ENCODE results near the gene PKD1.
"Not testable (repeated sequence)": the region's sequence is repeated elsewhere in the genome, so short reads cannot be mapped to it uniquely, and the experiment has no call there.

Gene PKD1

DNA sequence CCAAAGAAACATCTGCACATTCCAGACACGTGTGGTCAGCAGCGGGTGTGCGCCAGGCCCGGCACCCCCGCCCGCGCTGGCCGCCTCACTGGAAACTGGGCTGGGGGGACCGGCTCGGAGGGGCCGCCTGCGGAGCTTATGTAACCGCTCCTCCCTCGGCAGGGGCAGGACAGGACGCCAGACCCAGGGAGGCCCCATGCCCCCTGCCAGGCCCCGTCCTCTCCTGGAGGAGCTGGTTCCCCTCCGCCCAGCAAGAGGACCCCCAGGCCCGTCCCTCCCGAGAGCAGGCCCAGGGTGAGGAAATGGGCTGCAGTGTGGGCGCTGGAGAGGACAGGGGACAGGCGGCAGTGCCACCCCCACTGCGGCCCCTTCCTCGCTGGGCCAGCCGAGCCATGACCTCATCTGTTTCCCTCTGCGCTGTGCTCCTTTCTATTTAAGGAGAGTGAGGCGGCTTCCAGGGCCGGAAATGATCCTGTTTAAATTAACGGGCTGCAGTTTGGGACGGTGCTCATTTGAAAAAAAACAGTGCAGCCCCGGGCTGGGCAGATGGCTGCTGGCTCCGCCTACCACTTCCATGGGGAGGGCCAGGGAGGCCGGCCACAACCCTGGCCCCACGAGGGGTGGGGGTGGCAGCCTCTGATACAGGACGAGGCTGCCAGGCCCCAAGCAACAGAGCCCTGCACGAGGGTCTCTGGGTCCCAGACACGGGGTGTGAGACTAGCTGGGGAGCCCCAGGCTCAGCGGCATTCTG, 10.8 kb downstream of the PKD1 start:
- DNase-seq (ENCODE audit: low read depth in 2 of 2): peak; percentile 76 to 86
- peak overlapping the region; percentile 15 to 43 for H3K4me3 ChIP-seq (replicated peaks in 1 of 2; ENCODE audit: low read depth in 2 of 2, low read length in 2 of 2)

DNA sequence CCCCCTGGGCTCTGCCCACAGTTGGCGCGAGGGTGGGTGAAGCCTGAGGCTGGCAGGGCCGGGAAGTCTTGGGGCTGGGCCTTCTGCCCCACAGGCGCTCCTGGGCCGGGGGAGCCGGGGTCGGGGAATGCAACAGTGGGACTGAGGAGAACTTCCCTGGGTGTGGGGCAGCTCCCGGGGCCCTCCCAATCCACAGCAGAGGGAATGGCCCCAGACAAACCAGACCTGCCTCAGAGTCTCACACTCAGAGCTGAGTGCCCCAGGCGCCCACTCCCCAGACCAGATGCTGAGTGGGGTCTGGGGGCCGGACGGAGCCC, 11.4 kb downstream of the PKD1 start:
- DNase-seq (ENCODE audit: low read depth in 2 of 2): not testable (repeated sequence)
- H3K4me3 ChIP-seq (replicated peaks in 1 of 2; ENCODE audit: low read depth in 2 of 2, low read length in 2 of 2): peak overlapping the region in 1 of 2 donors; percentile 43

DNA sequence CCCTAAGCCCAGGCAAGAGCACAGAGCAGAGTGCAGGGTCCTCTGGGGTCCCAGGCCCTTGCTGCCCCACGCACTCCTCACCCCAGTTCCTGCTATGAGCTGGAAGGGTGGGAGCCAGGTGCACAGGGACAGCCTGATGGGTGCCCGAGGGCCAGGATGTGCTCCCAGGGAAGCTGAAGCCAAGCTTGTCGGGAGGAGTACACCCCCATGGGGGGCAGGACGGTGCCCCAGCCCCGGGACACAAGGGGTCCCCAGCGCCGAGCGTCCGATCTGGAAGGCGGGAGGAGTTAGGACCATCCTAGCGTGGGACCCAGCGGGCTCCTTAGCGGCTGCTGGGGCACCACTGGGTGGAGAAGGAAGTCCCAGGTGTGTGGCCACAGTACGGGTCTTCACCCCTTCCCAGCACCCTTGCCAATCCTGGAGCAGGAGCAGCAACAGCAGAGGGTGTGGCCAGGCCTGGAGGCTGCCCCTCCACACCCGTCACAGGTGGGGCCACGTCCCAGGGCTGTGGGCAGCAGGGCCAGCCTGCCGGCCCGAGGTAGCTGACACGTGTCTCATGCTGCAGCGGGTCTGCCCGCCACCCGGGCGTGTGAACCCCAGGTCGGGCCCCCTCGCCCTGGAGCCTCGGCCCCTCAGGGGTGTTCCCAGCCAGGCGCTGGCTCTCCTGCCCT, 11.9 kb downstream of the PKD1 start:
- not testable (repeated sequence) for H3K4me3 ChIP-seq (replicated peaks in 1 of 2; ENCODE audit: low read depth in 2 of 2, low read length in 2 of 2); DNase-seq (ENCODE audit: low read depth in 2 of 2)

DNA sequence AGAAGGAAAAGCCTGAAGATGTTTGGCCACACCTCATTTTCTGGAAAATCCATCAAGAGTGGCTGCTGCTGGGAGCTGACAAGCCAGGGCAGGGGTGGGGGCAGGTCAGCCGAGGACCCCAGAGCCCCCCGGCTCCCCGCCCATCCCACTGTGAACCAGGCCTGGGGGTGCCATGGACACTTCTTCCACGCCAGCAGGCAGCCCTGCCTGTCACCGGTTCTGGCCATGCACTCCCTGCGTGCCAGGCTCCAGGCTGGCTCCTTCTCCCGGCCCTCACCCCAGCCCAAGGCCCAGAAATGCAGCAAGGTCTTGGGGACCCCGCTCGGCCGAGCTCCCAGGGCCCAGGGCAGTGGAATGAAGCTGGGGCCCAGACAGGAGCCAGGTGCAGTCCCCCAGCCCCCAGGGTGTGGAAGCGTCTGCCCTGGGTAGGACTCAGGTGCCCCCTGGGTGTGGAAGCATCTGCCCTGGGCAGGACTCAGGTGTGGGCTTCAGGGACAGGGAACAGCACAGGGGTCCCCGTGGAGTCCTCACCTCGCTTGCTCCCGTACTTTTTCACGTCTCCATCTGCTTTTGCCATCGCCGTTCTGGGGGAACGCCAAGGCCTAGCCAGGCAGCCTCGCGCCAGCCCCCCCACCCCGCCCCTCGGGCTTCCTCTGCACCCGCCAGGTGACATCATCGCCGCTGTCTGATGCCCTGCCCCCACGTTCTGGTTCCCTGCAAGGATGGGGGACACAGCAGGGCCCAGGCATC, 12.6 kb downstream of the PKD1 start:
- not testable (repeated sequence) for H3K4me3 ChIP-seq (replicated peaks in 1 of 2; ENCODE audit: low read depth in 2 of 2, low read length in 2 of 2); DNase-seq (ENCODE audit: low read depth in 2 of 2)

DNA sequence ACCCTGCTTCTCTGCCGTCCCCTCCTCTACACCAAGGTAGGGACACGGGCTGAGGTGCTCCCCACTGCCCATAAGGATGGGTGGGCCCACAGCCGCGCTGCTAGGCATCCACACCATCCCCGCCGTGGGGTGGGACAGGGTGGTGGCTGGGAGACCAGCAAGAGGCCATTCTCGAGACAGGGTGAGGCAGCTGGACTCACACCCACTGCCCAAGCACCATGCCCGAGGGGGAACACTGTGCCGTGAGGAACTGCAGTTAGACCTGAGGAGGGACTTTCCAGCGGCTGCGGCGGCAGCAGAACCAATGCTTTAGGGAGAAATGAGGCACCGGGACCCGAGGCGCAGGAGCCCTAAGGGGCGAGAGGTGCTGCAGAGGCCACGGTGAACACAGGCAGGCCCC, 13.3 kb downstream of the PKD1 start:
- DNase-seq (ENCODE audit: low read depth in 2 of 2): no peak
- TF ChIP-seq, protein P1, sequence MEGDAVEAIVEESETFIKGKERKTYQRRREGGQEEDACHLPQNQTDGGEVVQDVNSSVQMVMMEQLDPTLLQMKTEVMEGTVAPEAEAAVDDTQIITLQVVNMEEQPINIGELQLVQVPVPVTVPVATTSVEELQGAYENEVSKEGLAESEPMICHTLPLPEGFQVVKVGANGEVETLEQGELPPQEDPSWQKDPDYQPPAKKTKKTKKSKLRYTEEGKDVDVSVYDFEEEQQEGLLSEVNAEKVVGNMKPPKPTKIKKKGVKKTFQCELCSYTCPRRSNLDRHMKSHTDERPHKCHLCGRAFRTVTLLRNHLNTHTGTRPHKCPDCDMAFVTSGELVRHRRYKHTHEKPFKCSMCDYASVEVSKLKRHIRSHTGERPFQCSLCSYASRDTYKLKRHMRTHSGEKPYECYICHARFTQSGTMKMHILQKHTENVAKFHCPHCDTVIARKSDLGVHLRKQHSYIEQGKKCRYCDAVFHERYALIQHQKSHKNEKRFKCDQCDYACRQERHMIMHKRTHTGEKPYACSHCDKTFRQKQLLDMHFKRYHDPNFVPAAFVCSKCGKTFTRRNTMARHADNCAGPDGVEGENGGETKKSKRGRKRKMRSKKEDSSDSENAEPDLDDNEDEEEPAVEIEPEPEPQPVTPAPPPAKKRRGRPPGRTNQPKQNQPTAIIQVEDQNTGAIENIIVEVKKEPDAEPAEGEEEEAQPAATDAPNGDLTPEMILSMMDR (IDR thresholded peaks at IDR 0.05; ENCODE audit: low read depth, low read length): no peak
- no peak overlapping the region for H3K4me3 ChIP-seq (replicated peaks in 1 of 2; ENCODE audit: low read depth in 2 of 2, low read length in 2 of 2)

DNA sequence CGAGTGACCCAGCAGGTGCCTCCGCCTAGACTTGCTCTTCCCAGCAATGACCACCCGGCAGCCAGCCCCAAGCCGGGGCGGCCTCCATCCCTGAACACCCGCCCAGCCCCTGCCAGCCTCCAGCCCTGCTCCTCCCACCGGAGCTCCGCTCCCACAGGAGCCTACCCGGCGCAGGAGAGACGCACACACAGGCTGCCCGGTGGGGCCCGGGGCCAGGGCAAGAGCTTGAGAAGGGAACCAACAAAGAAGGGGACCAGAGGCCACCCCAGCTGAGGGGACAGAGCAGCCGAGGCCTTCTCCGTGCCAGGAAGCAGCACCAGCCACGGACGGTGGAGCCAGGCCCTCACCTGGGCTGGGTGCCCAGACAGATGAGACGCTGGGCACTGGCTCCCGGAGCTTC, 13.8 kb downstream of the PKD1 start:
- no peak overlapping the region for H3K4me3 ChIP-seq (replicated peaks in 1 of 2; ENCODE audit: low read depth in 2 of 2, low read length in 2 of 2)
- DNase-seq (ENCODE audit: low read depth in 2 of 2): no peak
- TF ChIP-seq, protein P1 (IDR thresholded peaks at IDR 0.05; ENCODE audit: low read depth, low read length): no peak

DNA sequence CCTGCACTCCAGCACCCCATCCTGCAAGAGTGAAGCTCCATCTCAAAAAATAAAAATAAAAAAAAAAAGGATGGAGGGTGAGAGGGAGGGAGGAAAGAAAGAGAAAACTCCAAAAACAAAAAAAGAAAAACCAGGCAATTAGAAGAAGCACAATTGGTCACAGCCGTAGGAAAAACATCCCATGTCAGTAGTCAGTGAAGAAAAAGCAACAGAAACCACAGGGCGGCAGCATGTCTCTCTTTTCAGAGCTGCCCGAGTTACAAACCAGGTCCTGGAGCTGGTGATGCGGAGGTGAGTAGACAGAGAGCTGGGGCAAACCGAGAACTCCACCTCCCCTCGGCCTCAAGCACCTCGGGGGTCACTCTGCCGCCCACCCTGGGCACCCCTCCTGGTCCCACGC, 14.4 kb downstream of the PKD1 start:
- peak; percentile 42 to 66 for DNase-seq (ENCODE audit: low read depth in 2 of 2)
- TF ChIP-seq, protein P1 (IDR thresholded peaks at IDR 0.05; ENCODE audit: low read depth, low read length): peak; percentile 36
- H3K4me3 ChIP-seq (replicated peaks in 1 of 2; ENCODE audit: low read depth in 2 of 2, low read length in 2 of 2): not testable (repeated sequence)

DNA sequence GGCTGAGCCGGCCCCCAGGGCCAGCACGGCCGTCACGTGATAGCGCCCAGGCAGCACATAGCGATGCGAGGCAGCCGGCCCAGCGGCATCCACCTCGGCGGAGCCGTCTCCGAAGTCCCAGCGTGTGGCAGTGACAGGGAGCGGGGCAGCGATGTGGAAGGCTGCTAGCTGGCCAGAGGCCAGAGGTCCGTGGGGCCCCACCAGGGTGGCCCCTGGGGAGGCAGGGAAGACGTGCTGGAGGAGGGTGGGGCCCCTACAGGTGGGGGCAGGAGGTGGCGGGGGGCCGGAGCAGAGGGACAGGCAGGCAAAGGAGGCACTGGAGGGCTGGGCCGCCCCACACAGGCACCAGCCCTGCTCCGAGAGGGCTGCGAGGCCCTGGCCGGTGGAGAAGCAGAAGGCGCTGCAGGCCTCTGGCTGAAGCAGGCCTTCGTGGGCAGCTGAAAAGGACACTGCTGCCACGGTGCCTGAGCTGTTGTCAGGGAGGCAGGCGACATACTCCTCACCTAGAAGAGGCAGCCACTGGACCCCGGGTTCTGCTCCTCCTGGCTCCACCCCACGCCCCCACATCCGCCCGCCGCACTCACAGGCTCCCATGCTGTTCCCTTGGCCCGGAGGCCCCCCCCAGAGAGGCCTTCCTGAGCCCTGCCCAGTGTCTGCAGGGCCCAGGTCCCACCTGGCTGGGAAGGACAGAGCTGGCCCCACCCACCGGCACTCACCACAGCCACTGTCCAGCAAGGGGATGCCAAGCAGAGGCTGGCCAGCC, 17.6 kb downstream of the PKD1 start:
- DNase-seq (ENCODE audit: low read depth in 2 of 2); H3K4me3 ChIP-seq (replicated peaks in 1 of 2; ENCODE audit: low read depth in 2 of 2, low read length in 2 of 2): not testable (repeated sequence)

DNA sequence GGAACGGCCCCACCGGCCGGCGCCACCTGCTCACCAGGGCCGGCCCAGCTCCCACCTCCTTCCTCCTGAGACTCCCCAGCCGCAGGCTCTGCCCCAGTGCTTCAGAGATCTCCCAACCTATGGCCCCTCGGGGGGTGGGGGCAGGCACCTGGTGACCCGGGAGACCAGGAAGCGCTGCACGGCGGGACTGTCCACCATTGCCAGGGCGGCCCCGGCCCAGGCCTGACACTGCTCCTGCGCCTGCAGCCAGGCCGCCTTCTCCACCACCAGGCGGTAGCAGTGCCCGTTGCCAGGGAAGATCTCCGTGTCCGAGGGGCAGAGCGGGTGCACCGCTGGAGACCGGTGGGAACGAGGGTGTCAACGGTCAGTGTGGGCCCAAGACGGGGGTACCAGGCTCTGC, 18.4 kb downstream of the PKD1 start:
- DNase-seq (ENCODE audit: low read depth in 2 of 2); H3K4me3 ChIP-seq (replicated peaks in 1 of 2; ENCODE audit: low read depth in 2 of 2, low read length in 2 of 2): not testable (repeated sequence)

DNA sequence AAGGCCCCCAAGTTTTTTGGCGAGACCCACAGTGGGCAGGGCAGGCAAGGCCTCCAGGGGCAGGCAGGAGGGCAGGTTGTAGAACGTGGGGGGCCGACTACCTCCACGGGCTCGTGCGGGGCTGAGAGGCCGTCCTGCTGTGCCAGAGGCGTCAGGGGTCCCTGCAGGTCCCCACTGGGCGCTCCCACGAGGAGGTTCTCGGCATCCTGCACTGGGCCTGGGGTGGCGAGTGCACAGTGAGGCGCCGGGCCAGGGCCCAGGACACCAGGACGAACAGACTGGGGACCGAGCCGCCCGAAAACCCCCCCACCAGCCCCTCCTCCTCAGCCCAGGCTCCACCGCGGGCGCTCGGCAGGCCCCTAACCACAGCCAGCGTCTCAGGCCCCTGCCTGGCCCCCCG, 19.3 kb downstream of the PKD1 start:
- H3K4me3 ChIP-seq (replicated peaks in 1 of 2; ENCODE audit: low read depth in 2 of 2, low read length in 2 of 2); DNase-seq (ENCODE audit: low read depth in 2 of 2): not testable (repeated sequence)

Data from cardiac fibroblast (primary cell).